H9 (cell line): ENCODE data around the gene ZNF839. TPM values are rescaled to one million over a fixed set of nuclear protein-coding genes. Genes with fewer than 3 reads are reported as not detected.

Experiments used
- DNase-seq: peaks from one replicate; pipeline ENCODE4 v3.0.0-alpha.2; 2017
- H2AFZ ChIP-seq: one replicate; pipeline ENCODE4 v1.6.1; 2013; ENCODE audit warnings: mild to moderate bottlenecking, low read length, control low read depth, moderate library complexity
- H2AK5ac ChIP-seq: 2 replicates; pipeline ENCODE4 v1.6.1; 2013; ENCODE audit warnings: low read length, control low read depth, mixed read lengths; ENCODE audit not compliant: insufficient read length
- H2BK120ac ChIP-seq: one replicate; pipeline ENCODE4 v1.6.1; 2013; ENCODE audit warnings: low read depth, mild to moderate bottlenecking, low read length, control low read depth, inconsistent platforms; ENCODE audit not compliant: poor library complexity, severe bottlenecking
- H2BK12ac ChIP-seq: 2 replicates; pipeline ENCODE4 v1.6.1; 2013; ENCODE audit warnings: low read length, control low read depth, mixed read lengths, low read depth; ENCODE audit not compliant: insufficient read length
- H2BK15ac ChIP-seq: 2 replicates; pipeline ENCODE4 v1.6.1; 2013; ENCODE audit warnings: low read depth, low read length, control low read depth
- H2BK20ac ChIP-seq: one replicate; pipeline ENCODE4 v1.6.1; 2013; ENCODE audit warnings: low read depth, mild to moderate bottlenecking, low read length, control low read depth, inconsistent platforms; ENCODE audit not compliant: poor library complexity, severe bottlenecking
- H2BK5ac ChIP-seq: 2 replicates; pipeline ENCODE4 v1.6.1; 2013; ENCODE audit warnings: low read length, control low read depth, mixed read lengths; ENCODE audit not compliant: insufficient read length
- H3K14ac ChIP-seq: 2 replicates; pipeline ENCODE4 v1.6.1; 2013; ENCODE audit warnings: low read length, control low read depth; ENCODE audit not compliant: insufficient read depth
- H3K18ac ChIP-seq: 2 replicates; pipeline ENCODE4 v1.6.1; 2013; ENCODE audit warnings: low read depth, mild to moderate bottlenecking, mixed read lengths, low read length, control low read depth; ENCODE audit not compliant: insufficient read length
- H3K23ac ChIP-seq: 2 replicates; pipeline ENCODE4 v1.6.1; 2013; ENCODE audit warnings: low read length, control low read depth, mixed read lengths, low read depth; ENCODE audit not compliant: insufficient read length
- H3K23me2 ChIP-seq: 2 replicates; pipeline ENCODE4 v1.6.1; 2013; ENCODE audit warnings: low read depth, mild to moderate bottlenecking, mixed read lengths, low read length, control low read depth; ENCODE audit not compliant: insufficient read length, poor library complexity, severe bottlenecking
- H3K27ac ChIP-seq: 2 replicates; pipeline ENCODE4 v1.5.1; 2013; ENCODE audit warnings: low read length, control low read depth, mixed read lengths, low read depth; ENCODE audit not compliant: insufficient read length
- H3K27me3 ChIP-seq: 2 replicates; pipeline ENCODE4 v1.6.1; 2013; ENCODE audit warnings: low read length, control low read depth, inconsistent platforms; ENCODE audit not compliant: insufficient read depth
- H3K4ac ChIP-seq: 2 replicates; pipeline ENCODE4 v1.6.1; 2013; ENCODE audit warnings: low read depth, mild to moderate bottlenecking, control low read depth, inconsistent platforms, low read length, moderate library complexity
- H3K4me1 ChIP-seq: 2 replicates; pipeline ENCODE4 v1.6.1; 2013; ENCODE audit warnings: low read length, control low read depth, inconsistent platforms; ENCODE audit not compliant: insufficient read depth
- H3K4me2 ChIP-seq: 2 replicates; pipeline ENCODE4 v1.6.1; 2013; ENCODE audit warnings: low read length, control low read depth, mixed read lengths; ENCODE audit not compliant: insufficient read length, insufficient read depth
- H3K56ac ChIP-seq: 2 replicates; pipeline ENCODE4 v1.6.1; 2013; ENCODE audit warnings: low read depth, mild to moderate bottlenecking, mixed read lengths, low read length, control low read depth; ENCODE audit not compliant: insufficient read length
- H3K79me1 ChIP-seq: 2 replicates; pipeline ENCODE4 v1.6.1; 2013; ENCODE audit warnings: low read depth, mild to moderate bottlenecking, moderate library complexity, low read length, control low read depth, inconsistent platforms; ENCODE audit not compliant: insufficient read depth, poor library complexity, severe bottlenecking
- H3K79me2 ChIP-seq: 2 replicates; pipeline ENCODE4 v1.6.1; 2013; ENCODE audit warnings: low read length, control low read depth, inconsistent platforms; ENCODE audit not compliant: insufficient read depth
- H3K9ac ChIP-seq: 2 replicates; pipeline ENCODE4 v1.6.1; 2013; ENCODE audit warnings: low read length, control low read depth, mixed read lengths; ENCODE audit not compliant: insufficient read length; ENCODE audit errors: extremely low read depth
- H3K9me3 ChIP-seq: one replicate; pipeline ENCODE4 v1.6.1; 2013; ENCODE audit warnings: low read depth, low read length, inconsistent platforms; ENCODE audit not compliant: control insufficient read depth
- H3T11ph ChIP-seq: one replicate; pipeline ENCODE4 v1.6.1; 2013; ENCODE audit warnings: mild to moderate bottlenecking, low read length, control low read depth, inconsistent platforms
- H4K20me1 ChIP-seq: one replicate; pipeline ENCODE4 v1.6.1; 2013; ENCODE audit not compliant: control insufficient read depth, insufficient read length, insufficient read depth
- H4K5ac ChIP-seq: 2 replicates; pipeline ENCODE4 v1.6.1; 2013; ENCODE audit warnings: low read depth, mild to moderate bottlenecking, mixed read lengths, low read length, control low read depth; ENCODE audit not compliant: insufficient read length
- H4K8ac ChIP-seq: replicated peaks from 2 replicates; pipeline ENCODE4 v1.6.1; 2013; ENCODE audit warnings: low read length, control low read depth, mixed read lengths, low read depth; ENCODE audit not compliant: insufficient read length
- H4K91ac ChIP-seq: 2 replicates; pipeline ENCODE4 v1.6.1; 2013; ENCODE audit warnings: low read depth, mild to moderate bottlenecking, moderate library complexity, mixed read lengths, low read length, control low read depth; ENCODE audit not compliant: insufficient read length
- H3K27ac Mint-ChIP-seq, 3 experiments: 2 replicates in 2 of 3; 3 replicates in 1 of 3; pipeline ENCODE4 v1.8.0; 2020 to 2021; ENCODE audit warnings: mixed read lengths in 3 of 3, mild to moderate bottlenecking in 1 of 3, moderate library complexity in 1 of 3
- H3K27me3 Mint-ChIP-seq: 2 replicates; pipeline ENCODE4 v1.8.0; 2021; ENCODE audit warnings: low read depth, mild to moderate bottlenecking, moderate library complexity, mixed read lengths
- H3K36me3 Mint-ChIP-seq, 3 experiments: 2 replicates in 2 of 3; 3 replicates in 1 of 3; pipeline ENCODE4 v1.8.0; 2020 to 2021; ENCODE audit warnings: low read depth in 3 of 3, mixed read lengths in 3 of 3; ENCODE audit not compliant: insufficient read depth in 1 of 3
- H3K4me1 Mint-ChIP-seq, 2 experiments: 2 replicates each; pipeline ENCODE4 v1.8.0; 2020; ENCODE audit warnings: mixed read lengths in 2 of 2
- H3K4me3 Mint-ChIP-seq, 2 experiments: 2 replicates in 1 of 2; 3 replicates in 1 of 2; pipeline ENCODE4 v1.8.0; 2020 to 2021; ENCODE audit warnings: mild to moderate bottlenecking in 2 of 2, mixed read lengths in 2 of 2, moderate library complexity in 1 of 2
- H3K9me3 Mint-ChIP-seq, 2 experiments: 2 replicates in 1 of 2; 3 replicates in 1 of 2; pipeline ENCODE4 v1.8.0; 2020; ENCODE audit warnings: mild to moderate bottlenecking in 2 of 2, mixed read lengths in 2 of 2, moderate library complexity in 1 of 2
- WGBS: extraction: QIAGEN DNeasy Blood & Tissue Kit; methylation state at CpG from one replicate; pipeline ENCODE4 v1.1.7; 2013; ENCODE audit warnings: missing lambda C conversion rate, low lambda C conversion rate, mixed read lengths; ENCODE audit not compliant: insufficient read length; ENCODE audit errors: extremely low coverage; 5-methylcytosine and 5-hydroxymethylcytosine counted together
- total RNA-seq: library from RNA; stranded (reverse); gene quantifications from 2 replicates; pipeline ENCODE4 v1.2.1, GENCODE V29; 2021
- TF ChIP-seq, protein P1 (sequence below): fragments of 200-600 bp; sonication (generic); conservative IDR thresholded peaks from 3 replicates; pipeline ENCODE4 v1.8.0; 2021; ENCODE audit warnings: antibody characterized with exemption, mild to moderate bottlenecking

The ZNF839 gene
- total RNA-seq, 1 experiment from 2014 or later = 9.4 TPM

DNA sequence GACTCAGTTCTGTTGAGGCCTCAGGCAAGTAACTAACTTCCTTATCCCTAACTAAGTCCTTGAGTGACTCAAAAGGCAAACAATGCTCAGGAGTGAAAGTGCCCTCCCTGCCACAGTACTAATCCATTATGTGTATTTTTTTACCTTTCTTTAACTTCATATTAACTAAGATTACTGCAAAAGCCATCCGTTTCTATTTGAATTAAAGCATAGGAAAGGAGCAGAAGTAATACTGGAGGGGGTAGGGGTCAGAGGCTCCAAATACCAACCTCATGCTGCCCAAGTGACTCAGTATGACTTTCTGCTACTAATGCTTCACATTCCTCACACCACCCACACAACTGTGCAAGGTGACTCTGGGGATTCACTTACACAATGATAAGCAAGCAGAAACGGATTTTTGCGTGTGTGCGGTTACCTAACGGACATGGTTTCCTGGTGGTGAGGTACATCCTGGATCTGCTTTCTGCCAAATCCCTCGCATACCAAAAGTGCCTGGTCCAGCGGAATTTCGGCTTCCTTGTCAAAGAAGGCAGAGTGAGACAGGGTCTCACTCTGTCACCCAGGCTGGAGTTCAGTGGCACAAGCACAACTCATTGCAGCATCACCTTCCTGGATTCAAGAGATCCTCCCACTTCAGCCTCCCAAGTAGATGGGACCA, 39.7 kb upstream of the ZNF839 start:
- H3K4me1 Mint-ChIP-seq = peaks cover 9 to 12% of the 10 kb centered on the region in 2 experiments
- Histone ChIP-seq H3K4ac (no peak overlapping the region), H2BK20ac (no peak overlapping the region), H3K79me2 (no peaks in the 10 kb centered on the region), H3K27me3 (no peaks in the 10 kb centered on the region), H3K4me2 (no peak overlapping the region), H3K4me1 (no peaks in the 10 kb centered on the region), H2BK15ac (no peak overlapping the region), H3K56ac (no peak overlapping the region), H3K18ac (no peak overlapping the region), H4K8ac (no peak overlapping the region), H3K23me2 (no peaks in the 10 kb centered on the region), H2AFZ (no peak overlapping the region), H3K14ac (no peak overlapping the region), H2AK5ac (no peak overlapping the region), H3K27ac (no peak overlapping the region), H2BK5ac (no peak overlapping the region), H3K9me3 (no peaks in the 10 kb centered on the region), H3K9ac (no peak overlapping the region), H4K91ac (no peak overlapping the region), H3K23ac (no peak overlapping the region), H4K5ac (no peak overlapping the region), H3T11ph (no peak overlapping the region), H2BK12ac (no peak overlapping the region), H2BK120ac (no peak overlapping the region), H3K79me1 (no peaks in the 10 kb centered on the region), H4K20me1 (no peaks in the 10 kb centered on the region)
- H3K4me3 Mint-ChIP-seq = no peak overlapping the region
- peak overlapping the region in 1 of 3 experiments; percentile 86; a peak in 1 of 7 replicates for H3K27ac Mint-ChIP-seq
- WGBS = no CpG with 5 or more reads among the region's 8 CpGs
- no peaks in the 10 kb centered on the region for H3K27me3 Mint-ChIP-seq
- TF ChIP-seq, protein P1, sequence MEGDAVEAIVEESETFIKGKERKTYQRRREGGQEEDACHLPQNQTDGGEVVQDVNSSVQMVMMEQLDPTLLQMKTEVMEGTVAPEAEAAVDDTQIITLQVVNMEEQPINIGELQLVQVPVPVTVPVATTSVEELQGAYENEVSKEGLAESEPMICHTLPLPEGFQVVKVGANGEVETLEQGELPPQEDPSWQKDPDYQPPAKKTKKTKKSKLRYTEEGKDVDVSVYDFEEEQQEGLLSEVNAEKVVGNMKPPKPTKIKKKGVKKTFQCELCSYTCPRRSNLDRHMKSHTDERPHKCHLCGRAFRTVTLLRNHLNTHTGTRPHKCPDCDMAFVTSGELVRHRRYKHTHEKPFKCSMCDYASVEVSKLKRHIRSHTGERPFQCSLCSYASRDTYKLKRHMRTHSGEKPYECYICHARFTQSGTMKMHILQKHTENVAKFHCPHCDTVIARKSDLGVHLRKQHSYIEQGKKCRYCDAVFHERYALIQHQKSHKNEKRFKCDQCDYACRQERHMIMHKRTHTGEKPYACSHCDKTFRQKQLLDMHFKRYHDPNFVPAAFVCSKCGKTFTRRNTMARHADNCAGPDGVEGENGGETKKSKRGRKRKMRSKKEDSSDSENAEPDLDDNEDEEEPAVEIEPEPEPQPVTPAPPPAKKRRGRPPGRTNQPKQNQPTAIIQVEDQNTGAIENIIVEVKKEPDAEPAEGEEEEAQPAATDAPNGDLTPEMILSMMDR = no peak
- peaks cover 5 to 6% of the 10 kb centered on the region in 2 experiments; a peak in 4 of 5 replicates for H3K9me3 Mint-ChIP-seq
- no peak for DNase-seq
- H3K36me3 Mint-ChIP-seq = peaks cover 0 to 2% (median 0%) of the 10 kb centered on the region in 3 experiments; a peak in 2 of 7 replicates
